Hematopoietic multipotent progenitor cell treated with erythropoietin and hydrocortisone succinate and interleukin-3 and kit ligand, for 15 days (in vitro differentiated cells): ENCODE data around the gene CEACAM3.
A peak's percentile ranks its signal among the peaks of the same experiment; 100 is the strongest.
"Not testable (repeated sequence)": the region's sequence is repeated elsewhere in the genome, so short reads cannot be mapped to it uniquely, and the experiment has no call there.

Experiments used
- DNase-seq: peaks from one replicate; pipeline ENCODE4 v3.0.0-alpha.2; 2015; ENCODE audit warnings: low spot score

Gene CEACAM3

DNA sequence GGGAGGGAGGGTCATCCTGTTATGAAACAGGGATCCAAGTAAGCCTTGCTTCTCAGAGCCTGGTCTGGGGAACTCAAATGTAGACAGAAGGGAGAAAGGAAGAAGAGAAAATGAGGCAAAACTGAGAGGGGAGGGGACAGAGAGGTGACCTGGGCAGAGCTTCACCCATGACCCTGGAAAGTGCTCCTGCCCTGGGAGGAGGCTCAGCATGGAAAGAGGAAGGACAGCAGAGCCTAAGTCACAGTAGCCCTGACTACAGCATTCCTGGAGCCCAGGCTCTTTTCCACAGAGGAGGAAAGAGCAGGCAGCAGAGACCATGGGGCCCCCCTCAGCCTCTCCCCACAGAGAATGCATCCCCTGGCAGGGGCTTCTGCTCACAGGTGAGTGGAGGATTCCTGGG, at the start of gene CEACAM3:
CEACAM3 (plus strand) TSS at position 226 of the 400 bp plus-strand sequence; CDS start at position 317, 91 bp downstream.
- DNase-seq = no peak

DNA sequence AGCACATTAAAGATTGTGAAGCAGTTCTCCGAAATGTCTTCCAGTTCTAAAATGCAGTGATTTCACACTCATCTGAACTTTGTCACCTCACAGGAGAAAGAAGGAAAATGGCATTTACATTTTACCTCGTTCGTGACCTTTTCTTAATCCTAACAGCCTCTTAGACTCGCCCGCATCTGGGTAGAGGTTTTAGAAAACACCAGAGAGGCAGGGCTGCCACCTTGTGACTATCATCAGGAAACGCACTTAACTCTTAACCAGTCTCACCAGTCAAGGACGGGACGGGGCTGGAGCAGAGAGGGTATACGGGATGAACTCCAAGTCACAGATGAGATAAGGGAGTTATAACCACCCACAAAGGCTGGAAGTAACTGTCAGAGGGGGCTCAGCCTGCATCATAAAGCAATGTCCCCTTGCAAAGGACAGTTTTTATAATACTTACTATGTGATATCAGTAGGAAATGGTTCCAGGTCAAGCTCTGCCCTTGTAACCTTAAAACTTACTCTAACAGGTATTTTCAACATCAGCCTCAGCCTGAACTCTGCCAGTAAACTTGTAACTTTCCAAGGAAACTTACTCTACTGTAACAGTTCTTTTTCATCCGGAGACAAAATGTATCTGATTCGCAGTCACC, 49.7 kb upstream of the CEACAM3 start:
- no peak for DNase-seq

DNA sequence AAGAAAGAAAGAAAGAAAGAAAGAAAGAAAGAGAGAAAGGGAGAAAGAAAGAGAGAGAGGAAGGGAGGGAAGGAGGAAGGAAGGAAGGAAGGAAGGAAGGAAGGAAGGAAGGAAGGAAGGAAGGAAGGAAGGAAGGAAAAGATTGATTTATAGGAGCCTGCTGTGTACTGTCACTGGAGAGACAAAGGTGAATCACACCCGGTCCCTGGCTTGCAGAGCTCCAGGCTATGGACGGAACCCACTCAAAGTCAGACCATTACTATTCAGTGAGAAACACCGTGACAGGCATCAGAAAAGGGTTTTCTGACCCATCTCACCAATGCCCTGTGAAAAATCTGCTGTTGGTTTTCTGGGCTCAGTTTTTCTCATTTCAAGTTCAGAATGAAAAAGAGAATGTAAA, 48.4 kb upstream of the CEACAM3 start:
- DNase-seq = no peak

DNA sequence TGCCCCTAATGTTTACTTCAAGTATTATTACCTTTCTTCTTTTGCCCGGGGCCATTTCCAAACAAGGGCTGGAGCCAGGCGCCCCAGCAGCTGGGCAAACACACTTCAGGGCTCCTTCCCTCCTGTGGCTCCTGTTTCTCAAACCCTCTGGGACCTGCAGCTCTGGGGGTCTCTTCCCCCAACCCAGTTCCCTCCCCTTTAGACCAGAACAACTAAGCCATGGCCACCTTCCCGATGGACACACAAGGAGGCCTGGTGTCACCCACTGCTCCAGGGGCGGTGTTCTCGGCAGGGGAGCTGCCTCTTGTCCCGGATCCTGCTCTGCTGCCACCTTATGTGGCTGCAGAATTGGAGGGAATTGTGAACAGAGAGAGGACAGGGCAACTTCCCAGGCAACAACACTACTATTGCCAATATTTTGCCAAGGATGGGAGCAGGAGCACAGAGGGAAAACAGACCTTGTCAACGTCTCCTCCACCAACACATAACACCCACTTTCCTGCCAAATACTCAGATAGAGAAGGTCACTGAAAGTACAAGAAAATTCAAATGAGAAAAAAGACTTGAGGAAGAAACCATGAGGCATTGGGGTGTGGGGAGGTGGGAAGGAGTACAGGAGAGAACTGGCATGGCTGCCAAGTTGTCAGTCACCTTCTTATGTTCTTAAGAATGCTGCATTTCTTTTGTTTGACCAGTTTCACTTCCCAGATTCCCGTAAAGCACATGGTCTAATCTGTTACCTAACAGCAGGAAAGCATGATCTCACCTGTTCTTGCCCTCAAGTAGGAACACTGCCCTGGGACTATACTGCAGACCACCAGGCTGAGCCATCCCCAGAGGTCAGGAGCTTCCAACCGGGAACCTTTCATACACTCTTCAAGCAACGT, 45.9 kb upstream of the CEACAM3 start:
- DNase-seq = not testable (repeated sequence)

DNA sequence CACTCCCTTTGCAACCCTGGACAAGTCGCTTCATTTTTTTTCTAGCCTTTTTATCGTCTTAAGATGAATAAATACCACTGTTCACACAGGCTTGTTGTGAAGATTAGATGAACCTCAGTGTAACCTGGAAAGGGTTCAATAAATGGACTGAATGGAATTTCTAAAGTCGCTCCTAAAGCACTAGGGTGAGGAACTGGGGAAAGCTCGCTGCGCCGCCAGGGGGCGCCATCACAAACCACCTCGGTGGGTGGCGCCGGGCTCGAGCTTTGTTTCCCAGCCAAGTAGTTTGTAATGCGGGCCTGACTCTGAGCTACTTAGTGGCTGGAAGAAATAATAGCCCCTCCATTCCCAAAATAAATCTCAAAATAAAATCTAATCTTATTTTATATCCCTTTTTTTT, 43.2 kb upstream of the CEACAM3 start:
- DNase-seq = peak; percentile 57

GRCh38 chr19:41753936-41754529, 42.4 kb upstream of the CEACAM3 start:
- DNase-seq = peak; percentile 60

DNA sequence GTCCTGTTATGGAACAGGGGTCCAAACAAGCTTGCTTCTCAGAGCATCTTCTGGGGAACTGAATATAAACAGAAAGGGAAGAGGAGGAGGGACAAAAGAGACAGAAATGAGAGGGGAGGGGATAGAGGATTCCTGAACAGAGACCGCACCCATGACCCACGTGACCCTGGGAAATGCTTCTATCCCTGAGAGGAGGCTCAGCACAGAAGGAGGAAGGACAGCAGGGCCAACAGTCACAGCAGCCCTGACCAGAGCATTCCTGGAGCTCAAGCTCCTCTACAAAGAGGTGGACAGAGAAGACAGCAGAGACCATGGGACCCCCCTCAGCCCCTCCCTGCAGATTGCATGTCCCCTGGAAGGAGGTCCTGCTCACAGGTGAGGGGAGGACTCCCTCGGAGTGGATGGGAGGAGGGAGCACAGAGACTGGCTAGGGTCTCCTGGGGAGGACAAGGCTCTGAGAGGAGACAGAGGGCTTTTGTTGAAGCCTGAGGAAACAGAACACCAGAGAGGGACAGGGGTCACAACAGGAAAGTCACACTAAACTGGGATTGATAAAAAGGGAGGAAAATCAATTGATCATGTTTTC, 41.0 kb upstream of the CEACAM3 start, which contains the start of gene CEACAM6:
CEACAM6 (plus strand) TSS at position 203 of the 586 bp plus-strand sequence; CDS start at position 312, 109 bp downstream.
- DNase-seq = no peak

DNA sequence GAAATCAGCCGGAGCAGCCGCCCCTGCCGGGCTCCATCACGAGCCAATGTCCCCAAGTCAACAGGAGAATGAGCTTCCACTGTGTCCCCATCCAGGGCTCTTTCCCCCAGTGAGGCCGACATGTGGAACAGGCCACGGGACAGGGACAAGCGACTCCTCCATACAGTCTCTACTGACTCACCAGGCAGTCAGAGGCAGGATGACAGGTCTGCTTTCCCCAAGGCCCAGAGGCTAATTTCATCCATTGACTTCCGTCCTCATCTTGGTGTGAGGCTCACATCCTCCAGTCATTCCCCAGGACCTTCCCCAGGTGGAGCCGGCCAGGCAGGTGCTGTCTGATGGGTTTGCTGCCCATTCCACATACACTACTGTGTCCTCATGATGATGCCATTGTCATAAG, 37.5 kb upstream of the CEACAM3 start:
- no peak for DNase-seq

DNA sequence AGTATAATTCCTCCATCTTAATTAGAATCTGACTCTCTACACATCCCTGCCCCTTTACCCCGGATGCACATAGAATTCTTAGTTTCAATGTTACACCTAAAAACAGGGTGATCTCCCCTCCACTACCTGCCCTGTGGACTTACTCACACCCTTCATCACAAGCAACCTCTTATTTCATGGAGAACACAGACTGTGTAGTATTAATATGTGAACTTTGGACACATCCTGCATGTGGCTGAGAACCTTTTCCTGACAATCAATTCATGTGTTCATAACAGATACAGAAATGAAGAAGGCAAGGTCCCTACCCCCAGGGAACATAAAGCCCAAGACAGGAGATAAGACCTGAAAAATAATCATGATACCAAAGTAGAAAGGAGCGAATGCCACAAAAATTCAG, 29.3 kb upstream of the CEACAM3 start:
- no peak for DNase-seq

- DNase-seq = not testable (repeated sequence)
Observed at GRCh38 chr19:41768105-41768504, 28.3 kb upstream of the CEACAM3 start.

DNA sequence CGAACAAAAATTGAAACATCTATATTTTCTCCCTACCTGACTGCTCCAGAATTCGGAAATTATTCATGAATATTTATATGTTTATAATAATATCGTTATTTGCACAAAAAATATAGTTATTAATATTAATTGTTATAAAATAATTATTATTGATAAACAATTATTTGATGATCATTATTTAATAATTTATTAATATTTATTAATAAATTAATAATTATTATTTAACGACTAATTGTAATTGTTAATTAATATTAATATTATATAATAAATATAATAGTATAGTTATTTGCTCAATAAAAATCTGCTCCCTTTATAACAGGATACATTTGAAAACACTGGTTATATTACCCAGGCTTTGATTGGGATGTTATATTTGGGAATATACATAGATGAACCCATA, 26.8 kb upstream of the CEACAM3 start:
- no peak for DNase-seq

GRCh38 chr19:41771410-41771809, 25.0 kb upstream of the CEACAM3 start:
- no peak for DNase-seq

GRCh38 chr19:41774515-41774980, 21.8 kb upstream of the CEACAM3 start:
- no peak for DNase-seq

DNA sequence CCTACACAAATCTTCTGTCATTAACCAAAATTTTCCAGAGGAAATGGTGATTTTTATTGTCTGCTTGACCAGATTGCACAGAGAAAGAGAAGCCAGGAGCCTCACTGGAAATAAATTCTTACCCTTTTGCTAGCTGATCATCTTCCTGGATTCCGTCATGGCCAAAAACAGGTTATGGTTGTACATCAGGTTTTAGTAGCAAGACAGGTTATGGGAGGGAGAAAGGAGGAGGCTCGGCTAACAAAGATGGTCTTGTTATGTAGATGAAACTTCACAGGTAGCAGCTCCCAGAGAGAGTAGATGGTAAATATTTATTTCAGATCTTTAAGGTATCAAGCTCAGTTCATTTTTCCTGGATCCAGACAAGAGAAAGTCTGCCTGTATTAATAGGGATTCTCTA, 19.7 kb upstream of the CEACAM3 start:
- no peak for DNase-seq

DNA sequence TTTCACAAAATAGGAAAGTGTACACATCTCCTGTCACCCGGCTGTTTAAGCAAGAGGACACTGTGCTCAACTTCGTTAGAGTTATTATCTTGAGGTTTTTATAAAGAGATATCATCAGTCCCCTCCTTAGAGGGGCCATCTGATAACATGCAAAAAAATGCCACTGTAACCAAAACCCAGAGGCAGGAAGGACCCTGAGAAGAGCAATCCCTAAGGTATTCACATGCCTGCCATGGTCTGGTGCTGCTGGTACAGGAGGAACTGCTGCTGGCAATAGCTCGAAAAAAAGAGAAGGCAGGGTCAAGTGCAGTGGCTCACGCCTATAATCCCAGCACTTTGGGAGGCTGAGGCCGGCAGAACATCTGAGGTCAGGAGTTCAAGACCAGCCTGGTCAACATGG, 12.8 kb upstream of the CEACAM3 start:
- no peak for DNase-seq

DNA sequence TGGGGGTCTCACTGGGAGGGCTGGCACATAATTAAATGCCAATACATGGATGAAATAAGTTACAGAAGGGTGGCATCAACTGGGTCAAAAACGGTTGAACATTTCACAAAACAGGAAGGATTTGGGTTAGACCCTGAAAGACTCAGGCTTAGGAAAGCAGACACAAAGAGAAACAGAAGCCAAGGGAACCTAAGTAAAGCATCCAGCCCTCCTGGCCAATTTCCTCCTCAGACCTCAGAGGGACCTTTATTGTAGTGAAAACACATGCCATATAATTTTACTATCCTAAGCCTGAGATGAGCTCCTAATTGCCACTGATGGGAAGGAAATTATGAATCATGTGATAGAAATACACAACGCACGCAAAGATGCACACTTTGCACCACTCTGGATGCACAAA, 12.1 kb upstream of the CEACAM3 start:
- no peak for DNase-seq

- no peak for DNase-seq
Observed at GRCh38 chr19:41784743-41785142, 11.6 kb upstream of the CEACAM3 start.

DNA sequence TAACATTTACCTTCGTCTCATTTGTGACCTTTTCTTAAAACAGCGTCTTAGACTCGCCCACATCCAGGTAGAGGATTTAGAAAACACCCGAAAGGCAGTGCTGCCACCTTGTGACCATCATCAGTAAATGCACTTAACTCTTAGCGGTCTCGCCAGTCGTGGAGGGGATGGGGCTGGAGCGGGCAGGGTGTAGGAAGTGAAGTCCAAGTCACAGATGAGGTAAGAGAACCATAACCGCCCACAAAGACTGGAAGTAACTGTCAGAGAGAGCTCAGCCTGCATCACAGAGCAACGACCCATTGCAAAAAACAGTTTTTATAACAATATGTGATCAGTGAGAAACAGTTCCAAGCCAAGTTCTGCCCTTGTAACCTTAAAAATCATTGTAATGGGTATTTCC, 10.7 kb upstream of the CEACAM3 start:
- DNase-seq = peak; percentile 61

DNA sequence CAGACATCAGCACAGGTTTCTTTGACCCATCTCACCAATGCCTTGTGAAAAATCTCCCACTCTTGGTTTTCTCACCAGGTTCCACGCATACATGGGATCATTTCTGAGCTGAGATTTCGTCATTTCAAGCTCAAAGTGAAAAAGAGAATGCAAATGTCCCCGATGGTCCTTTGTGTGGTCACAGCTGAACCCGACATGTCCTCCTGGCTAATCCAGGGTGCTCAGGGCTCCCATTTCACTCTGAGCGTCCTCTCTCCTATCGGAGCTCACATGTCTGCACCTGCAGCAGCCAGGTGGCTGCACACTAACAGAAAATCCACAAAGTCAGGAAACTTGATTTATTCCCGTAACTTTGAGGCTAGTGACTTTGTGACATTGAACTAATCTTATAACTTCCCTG, 9.3 kb upstream of the CEACAM3 start:
- no peak for DNase-seq

GRCh38 chr19:41788518-41788917, 7.9 kb upstream of the CEACAM3 start:
- not testable (repeated sequence) for DNase-seq

DNA sequence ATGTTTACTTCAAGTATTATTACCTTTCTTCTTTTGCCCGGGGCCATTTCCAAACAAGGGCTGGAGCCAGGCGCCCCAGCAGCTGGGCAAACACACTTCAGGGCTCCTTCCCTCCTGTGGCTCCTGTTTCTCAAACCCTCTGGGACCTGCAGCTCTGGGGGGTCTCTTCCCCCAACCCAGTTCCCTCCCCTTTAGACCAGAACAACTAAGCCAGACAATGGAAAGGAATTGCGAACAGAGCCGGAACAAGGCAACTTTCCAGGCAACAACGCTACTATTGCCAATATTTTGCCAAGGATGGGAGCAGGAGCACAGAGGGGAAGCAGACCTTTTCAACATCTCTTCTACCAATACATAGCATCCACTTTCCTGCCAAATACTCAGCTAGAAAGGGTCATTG, 7.3 kb upstream of the CEACAM3 start:
- not testable (repeated sequence) for DNase-seq
